HG03432 (cell line): ENCODE measurements around the gene TBCD.

Experiments used
- ATAC-seq: cut with Tn5 transposase; IDR thresholded peaks from one replicate; pipeline ENCODE4 v1.9.1; 2021; ENCODE audit warnings: mild to moderate bottlenecking, moderate library complexity; ENCODE audit not compliant: unreplicated experiment

TBCD gene

DNA sequence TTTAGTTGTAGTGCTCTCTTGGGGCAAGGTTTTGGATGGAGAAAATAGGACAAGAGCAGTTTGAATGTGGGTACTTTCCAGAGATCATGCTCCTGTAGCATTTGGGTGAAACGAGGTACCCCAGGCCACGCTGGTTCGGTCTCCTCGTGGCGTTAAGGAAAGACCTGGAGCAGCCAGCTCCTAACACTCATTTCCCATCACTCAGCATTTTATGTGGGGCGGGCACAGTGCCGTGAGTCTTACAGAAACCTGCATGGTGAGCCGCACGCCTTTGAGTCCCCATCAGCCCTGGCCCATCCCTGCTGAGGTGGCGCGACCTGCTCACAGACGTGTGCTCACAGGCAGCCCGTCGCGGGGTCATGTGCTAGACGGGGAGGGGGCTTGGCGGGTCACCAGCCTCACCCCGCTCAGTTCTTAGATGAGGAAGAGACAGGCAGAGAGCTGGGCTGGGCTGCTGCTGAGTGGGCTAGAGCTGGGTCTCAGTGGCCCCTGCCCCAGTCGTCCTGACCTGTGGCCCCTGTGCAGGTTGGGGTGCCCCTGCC, 37.3 kb downstream of the TBCD start:
- ATAC-seq = no peak

- ATAC-seq = no peak
Measured at GRCh38 chr17:82789806-82790205, 37.9 kb downstream of the TBCD start.

DNA sequence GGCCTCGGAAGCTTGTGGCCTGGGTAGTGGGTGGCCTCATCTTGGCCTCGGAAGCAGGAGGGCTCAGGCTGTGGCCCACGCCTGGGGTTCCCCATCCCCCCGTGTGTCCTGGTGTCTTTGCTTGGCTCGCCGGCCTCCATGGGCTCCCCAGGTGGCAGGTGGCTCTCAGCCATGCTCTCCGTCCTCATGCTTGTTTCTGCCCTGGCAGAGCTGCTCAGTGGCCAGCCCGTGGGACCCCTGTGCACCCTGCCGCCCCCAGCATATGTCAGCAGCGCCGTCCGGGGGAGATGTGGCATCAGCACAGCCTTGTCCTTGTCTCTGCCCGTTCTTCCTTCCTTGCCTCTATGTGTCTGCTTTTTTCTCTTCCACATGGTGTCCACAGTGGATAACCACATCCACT, 38.5 kb downstream of the TBCD start:
- no peak for ATAC-seq

DNA sequence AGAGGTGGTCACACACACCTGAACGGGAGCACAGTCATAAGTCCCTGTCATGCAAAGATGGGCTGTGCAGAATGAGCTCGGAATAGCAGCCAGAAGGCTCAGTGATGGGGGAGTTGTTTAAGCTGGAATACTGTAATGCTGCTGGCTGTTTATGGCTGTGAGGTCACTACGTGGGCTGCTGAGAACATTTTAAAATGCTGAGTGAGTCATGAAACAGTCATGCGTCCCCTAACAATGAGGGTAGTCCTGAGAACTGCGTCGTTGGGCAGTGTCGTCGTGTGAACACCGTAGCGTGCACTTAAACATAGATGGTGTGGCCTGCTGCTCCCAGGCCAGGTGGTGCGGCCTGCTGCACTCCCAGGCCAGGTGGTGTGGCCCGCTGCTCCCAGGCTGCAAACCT, 39.7 kb downstream of the TBCD start:
- no peak for ATAC-seq

GRCh38 chr17:82793974-82794630, 42.2 kb downstream of the TBCD start:
- no peak for ATAC-seq

DNA sequence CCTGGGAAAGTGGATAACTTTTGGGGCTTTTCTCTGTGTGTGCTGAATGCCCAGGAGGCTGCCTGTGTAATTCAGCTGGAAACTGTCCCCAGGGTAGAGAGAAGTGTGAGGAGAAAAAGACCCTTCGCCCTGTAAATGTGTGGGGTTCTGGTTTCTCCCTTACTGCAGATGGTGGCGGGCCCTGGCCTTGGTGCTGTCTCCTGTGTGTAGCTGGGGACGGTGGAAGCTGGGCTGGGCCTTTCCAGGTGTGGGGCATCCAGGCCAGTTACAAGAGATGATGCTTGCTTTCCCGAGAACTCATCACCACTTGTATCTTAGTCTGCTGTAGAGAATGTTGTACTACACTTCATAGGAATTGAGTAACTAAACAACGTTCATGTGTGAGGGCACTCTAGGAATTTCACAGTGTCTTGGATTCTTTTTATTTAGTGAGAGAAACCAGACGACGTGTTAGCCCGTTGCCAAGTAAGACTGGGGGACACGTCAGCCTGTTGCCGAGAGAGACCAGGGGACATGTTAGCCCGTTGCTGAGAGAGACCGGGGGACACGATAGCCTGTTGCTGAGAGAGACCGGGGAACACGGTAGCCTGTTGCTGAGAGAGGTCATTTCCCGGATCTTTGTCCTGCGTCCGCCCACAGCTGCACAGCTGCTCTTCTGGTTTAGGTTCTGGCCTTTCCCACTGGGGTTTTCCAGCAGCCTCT, 43.1 kb downstream of the TBCD start:
- ATAC-seq = no peak

DNA sequence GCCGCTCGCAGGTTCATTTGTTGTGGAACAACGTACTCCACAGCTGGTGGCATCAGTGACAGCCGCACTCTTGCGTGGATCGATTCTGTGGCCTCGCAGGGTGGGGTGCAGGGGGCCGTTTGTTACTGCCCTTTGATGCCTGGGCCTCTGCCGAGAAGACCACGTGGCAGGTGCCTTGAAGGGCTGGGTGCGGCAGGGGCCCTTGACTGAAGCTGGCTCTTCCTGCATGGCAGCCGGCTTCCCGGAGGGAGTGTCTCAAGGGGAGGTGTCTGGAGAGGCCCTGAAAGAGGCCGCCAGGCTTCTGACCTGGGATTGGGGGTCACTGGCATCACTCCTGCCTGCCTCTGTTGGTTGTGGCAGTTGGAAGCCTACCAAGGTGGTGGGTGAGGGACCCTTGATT, 43.8 kb downstream of the TBCD start:
- ATAC-seq = no peak

- no peak for ATAC-seq
Measured at GRCh38 chr17:82797061-82797460, 45.2 kb downstream of the TBCD start.

DNA sequence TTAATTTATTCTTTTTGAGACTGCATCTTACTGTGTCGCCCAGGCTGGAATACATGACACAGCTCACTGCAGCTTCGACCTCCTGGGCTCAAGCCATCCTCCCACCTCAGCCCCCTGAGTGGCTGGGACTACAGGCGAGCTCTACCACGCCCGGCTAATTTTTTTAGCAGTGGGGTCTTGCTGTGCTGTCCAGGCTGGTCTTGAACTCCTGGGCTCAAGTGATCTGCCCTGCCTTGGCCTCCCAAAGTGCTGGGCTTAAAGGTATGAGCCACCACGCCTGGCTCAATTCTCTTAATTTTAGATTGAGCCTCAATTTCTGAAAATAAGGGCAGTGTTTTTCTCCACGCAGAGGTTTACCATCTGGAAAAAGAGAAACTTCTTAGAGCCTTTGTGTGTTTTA, 46.9 kb downstream of the TBCD start:
- ATAC-seq = no peak

- ATAC-seq = no peak
Measured at GRCh38 chr17:82799591-82799990, 47.7 kb downstream of the TBCD start.

DNA sequence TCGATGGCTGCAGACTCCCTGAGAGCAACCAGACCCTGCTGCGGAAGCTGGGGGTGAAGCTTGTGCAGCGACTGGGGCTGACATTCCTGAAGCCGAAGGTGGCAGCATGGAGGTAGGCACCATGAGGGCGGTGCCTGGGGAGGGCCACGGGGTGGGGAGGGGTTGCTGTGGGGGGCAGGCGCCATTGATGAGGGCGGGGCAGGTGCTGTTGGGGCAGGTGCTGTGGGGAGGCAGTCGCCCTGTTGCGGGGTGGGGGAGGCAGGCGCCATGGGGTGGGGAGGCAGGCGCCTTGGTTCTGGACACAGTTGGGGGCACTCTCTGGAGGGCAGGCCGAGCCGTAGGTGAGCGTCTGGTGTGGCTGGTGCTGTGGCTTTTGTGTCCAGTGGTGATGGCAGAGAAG, 49.0 kb downstream of the TBCD start:
- no peak for ATAC-seq

GRCh38 chr17:82801377-82801970, 49.6 kb downstream of the TBCD start:
- no peak for ATAC-seq

- ATAC-seq = no peak
Measured at GRCh38 chr17:82802075-82802780, 50.4 kb downstream of the TBCD start.

DNA sequence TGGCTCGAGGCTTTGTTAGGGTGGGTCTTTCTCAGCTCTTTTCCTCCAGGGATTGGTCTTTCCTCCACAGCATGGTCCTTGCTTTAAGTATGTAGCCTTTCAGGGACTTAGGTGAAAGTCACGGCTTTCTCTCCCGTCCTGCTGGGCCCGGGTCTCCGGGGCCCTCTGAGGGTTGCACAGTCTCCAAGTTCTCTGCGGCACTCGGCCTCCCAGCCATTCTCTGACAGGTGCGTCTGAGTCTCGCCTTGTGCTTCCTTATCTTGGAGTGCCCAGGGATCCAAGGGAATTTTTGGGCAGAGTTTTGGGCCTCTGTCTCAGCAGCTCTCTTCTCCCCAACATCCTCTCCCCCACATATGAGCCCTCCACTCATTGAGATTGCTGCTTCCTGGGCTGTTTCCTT, 51.3 kb downstream of the TBCD start:
- no peak for ATAC-seq

DNA sequence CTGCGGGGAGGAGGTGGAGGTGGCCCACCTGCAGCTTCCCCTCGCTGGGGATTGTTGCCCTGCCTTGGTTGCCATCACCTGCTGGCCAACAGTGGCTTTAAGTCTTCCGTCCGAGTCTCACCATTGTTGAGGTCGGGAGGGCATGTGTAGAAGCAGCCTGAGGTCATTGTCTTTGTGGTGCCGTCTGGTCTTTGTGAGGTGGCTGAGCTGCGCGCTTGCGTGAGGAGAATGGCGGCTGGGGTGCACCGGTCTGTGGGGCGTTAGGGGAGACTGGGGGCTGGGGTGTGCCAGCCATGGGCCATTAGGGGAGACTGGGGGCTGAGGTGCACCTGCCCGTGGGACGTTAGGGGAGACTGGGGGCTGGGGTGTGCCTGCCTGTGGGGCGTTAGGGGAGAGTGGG, 51.7 kb downstream of the TBCD start:
- no peak for ATAC-seq

DNA sequence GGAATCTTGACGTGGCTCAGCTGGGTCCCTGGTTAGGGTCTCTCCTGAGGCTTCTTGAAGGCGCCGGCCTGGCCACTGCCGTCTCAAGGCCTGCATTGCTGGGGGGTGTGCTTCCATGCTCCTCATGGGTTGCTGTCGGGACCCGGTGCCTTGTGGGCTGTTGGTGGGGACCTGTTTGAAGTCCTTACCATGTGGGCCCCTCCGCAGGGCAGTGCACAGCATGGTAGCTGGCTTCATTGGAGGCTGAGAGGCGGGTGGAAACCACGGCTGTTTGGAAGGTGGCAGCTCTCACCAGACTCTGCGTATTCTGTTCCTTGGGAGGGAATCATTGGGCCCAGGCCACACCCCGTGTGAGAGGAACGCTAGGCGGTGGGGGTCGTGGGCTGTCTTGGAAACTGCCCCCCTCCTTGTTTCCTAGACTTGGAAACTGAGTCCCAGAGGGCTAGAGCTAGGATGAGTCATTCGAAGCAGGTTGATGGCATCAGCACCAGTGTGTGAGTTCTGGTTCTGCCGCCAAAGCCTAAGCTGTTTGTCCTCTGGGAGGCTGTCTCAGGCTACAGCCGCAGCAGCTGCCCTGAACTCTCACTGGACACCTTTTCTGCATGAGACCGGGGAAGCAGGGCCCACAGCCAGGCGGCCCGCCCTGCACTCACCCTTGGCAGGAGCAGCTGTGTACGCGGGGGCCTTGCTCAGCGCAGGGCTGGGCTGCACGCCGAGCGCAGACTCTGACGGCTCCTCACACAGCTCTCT, 52.8 kb downstream of the TBCD start:
- ATAC-seq = no peak

DNA sequence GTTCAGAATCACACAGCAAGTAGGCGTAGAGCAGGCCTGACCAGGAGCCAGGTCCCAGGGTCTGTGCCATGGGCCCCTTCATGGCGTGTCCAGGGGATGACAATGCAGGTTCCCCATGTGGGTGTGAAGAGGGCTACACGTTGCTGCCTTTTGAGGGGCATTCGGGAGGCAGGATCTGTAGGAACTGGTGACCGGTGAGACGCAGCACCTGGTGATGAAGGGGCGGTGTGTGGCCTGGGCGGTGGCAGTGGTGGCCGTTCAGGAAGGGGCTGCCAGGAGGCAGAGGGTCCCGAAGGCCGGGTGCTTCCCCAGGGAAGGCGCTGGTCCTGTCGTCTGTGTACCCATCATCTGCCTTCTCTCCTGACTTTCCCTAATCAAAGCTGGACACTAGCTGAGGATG, 53.4 kb downstream of the TBCD start:
- no peak for ATAC-seq

DNA sequence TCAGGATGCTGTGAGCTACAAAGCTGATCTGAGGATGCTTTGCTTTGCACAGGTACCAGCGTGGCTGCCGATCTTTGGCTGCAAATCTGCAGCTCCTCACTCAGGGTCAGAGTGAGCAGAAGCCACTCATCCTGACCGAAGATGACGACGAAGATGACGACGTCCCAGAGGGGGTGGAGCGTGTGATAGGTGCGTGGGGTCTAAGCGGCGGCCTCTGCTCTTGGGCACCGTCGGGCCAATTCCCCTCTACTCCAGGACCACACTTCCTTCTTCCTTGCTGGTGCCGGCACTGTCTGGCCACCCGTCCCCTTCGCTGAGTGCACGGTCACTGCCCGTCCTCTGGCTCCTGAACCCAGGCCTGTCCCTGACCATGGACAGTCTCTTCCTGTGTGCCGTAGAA, 54.0 kb downstream of the TBCD start:
- no peak for ATAC-seq

DNA sequence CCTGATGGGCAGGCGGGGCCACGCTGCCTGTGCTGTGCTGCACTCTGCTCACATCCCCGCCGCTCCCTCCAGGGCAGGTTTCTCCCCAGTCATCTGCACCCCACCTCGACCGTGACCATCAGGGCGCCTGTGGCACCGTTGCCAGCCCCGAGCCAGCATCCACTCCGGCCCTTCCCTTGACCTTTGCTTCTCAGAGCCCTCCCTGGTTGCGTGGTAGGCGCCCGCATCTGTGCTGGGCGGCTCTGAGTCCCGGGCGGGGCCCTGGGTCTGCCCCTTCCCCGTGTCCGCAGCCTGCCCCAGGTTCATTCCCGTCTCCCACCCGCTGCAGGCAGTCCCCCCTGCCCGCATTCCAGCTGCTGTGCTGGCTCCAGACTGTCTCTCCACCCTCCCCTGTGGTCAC, 54.8 kb downstream of the TBCD start:
- ATAC-seq = no peak

DNA sequence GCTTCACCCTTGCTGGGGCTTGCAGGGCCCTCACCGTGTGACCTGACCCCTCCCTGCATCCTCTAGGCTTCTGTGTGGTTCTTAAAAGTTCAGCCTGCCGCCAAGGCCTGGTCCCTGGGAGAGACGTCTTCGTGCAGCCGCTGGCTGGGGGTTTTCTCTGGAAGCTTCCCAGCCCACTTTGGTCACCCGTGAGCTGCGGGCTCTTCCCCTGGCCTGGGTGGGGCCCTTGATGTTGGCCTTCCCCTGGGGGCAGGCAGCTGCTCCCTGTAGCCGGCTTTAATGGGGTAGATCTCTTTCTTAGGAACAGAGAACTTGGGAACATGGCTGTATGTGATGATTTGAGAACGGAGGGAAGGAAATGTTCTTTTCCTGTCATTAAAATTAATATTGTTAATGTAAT, 55.2 kb downstream of the TBCD start:
- ATAC-seq = no peak

GRCh38 chr17:82807562-82807961, 55.7 kb downstream of the TBCD start:
- no peak for ATAC-seq
